ENCODE results near the gene FURIN.
"Not testable (repeated sequence)": the region's sequence is repeated elsewhere in the genome, so short reads cannot be mapped to it uniquely, and the experiment has no call there.

FURIN gene

DNA sequence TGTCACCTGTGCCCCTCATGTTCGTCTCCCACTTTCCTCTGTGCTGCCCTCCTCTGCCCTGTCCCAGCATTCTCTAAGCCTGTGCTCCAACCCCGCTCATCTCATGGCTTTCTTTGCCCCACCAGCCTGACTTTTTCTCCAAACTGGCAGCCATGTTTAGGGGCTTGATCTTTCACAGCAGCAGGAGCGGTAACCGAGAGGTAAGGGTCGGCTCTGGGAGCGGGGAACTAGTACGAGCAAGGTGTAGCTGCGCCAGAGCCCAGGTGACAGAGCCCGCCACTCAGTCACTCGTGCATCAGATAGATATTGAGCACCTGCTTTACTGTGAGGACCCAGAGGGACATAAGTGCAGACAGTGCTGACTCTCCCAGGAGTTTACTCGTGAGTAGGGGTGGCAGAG lies 48.1 kb downstream of the FURIN start:
- no peak for DNase-seq (ENCODE audit: low spot score)

DNA sequence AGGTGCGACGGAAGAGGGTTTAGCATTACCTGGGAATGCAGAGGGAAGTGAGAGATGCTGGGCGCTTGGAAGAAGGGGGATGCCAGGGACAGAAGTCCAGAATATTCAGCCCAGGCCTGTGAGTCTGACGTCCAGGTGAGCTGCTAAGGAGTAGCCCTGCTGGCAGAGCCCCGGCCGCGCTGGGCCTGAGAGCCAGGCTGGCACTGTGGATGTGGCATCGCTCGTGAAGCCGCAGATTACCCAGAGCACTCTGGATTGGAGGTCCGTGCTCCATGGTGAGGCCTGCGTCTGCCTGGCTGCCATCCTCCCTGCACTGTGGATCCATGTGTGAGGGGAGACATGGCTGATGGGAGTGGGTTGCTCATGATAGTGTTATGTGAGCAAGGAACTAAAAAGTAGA lies 49.2 kb downstream of the FURIN start:
- no peak for DNase-seq (ENCODE audit: low spot score)

DNA sequence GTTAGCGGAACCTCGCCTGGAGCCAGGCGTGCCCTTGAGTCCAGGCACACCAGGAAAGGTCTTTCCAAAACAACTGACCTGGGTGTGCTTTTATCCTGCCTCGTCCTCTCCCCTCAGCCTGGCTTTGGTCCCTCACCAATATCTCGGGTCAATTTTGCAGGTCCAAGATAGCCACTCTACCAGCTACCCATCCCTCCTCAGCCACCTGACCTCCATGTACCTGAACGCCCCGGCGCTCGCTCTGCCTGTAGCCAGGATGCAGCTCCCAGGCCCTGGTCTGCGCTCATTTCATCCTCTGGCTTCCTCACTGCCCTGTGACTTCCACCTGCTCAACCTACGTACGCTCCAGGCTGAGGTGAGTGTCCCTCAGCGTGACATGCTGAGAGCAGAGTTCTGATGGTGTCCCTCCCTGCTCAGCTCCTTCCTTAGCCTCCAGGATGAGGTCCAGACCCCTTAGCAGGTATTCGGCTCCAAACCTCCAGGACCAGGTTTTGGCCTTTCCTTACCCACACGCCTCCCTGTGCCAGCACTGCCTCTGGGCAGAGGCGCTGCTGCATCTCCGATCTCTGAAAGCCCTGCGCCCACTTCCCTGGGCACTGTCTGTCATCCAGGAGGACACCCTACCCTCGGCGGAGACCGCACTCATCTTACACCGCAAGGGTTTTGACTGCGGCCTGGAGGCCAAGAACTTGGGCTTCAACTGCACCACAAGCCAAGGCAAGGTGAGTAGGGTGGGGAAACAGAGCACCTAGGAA lies 49.8 kb downstream of the FURIN start:
- no peak for DNase-seq (ENCODE audit: low spot score)

DNA sequence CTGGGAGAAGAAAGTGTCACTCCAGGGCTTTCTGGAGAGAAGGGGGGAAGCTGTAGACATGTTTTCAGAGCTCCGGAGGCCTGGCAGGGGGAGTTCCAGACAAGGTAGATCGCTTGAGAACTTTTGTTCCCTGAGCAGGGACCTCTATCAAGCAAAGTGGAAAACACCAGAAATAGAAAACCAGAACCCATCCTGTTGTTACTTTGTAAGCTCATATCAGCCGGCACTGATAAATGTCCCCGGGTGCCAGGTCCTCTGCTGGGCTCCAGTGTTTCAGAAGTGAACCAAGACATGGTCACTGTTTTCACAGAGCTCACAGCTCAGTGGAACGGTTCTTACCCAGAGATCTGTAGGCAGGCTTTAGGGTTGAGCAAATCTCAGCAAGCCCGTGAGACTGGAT lies 50.4 kb downstream of the FURIN start:
- no peak for DNase-seq (ENCODE audit: low spot score)

DNA sequence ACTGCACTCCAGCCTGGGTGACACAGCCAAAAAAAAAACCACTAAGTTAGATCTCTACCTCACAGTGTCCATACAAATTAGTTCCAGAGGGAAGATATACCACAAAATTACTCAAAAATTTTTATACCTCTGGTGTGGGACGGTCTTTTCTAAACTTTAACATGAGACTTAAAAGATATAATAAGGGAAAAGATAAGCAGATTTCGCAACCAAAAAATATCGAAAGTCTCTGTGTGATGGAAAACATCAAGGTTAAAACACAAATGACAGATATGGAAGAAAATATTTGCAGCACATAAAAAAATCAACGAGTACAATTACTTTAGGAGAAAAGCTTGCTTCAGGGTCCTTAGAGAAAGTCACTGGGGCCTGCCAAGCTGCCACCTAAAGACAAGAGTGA lies 53.5 kb downstream of the FURIN start:
- DNase-seq (ENCODE audit: low spot score) = no peak

DNA sequence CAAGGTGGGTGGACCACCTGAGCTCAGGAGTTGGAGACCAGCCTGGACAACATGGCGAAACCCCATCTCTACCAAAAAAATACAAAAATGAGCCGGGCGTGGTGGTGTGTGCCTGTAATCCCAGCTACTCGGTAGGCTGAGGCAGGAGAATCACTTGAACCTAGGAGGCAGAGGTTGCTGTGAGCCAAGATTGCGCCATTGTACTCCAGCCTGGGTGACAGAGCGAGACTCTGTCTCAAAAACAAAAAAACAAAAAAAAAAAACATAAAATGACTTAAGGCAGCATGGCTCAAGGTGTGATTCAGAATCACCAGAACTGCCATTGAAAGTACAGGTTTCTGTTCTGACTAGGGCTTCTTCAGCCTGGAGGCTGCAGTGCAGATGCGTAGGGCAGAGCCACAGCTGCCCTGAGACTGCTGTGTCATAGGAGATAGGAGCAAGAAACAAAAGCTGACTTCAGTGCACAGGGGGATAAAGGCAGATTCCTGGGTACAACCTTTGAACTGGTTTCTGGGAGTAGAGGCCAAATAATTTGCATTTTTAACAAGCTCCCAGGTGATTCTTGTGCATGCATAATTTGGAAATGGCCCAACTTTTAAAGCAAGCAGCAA lies 54.4 kb downstream of the FURIN start:
- DNase-seq (ENCODE audit: low spot score) = not testable (repeated sequence)

DNA sequence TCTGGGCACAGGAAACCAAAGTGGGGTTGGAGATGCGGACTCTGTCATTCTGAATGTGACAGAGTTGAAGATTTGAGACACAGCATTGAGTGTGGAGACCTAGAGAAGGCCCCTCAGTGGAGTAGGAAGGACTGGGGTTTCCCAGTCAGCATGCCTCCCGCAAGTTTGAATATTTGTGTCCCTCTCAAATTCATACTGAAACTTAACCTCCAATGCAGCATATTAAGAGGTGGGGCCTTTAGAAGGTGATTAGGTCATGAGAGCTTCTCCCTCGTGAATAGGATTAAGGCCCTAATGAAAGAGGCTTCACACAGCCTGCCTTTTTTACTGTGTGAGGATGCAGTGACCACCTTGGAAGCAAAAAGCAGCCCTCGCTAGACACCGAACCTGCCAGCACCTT lies 56.0 kb downstream of the FURIN start:
- DNase-seq (ENCODE audit: low spot score) = no peak

DNA sequence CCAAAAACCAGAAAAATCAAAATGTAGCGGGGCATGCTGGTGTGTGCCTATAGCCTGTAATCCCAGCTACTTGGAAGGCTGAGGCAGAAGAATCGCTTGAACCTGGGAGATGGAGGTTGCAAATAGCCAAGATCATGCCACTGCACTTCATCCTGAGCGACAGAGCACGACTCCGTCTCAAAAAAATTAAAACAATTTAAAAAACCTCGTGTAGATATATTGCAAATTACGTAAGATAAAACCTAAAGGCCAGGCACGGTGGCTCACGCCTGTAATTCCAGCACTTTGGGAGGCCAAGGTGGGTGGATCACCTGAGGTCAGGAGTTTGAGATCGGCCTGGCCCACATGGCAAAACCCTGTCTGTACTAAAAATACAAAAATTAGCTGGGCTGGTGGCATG lies 58.4 kb downstream of the FURIN start:
- not testable (repeated sequence) for DNase-seq (ENCODE audit: low spot score)

DNA sequence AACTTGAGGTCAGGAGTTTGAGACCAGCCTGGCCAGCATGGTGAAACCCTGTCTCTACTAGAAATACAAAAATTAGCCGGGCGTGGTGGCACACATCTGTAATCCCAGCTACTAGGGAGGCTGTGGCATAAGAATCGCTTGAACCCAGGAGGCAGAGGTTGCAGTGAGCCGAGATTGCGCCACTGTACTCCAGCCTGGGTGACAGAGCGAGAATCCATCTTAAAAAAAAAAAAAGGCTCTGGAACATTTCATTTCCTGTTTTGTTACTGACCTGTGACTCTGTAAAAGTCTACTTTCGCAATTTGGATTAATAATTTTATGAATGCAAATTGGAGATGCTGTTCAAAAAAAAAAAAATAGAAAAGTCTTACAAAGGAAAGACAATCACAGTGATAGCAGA lies 59.7 kb downstream of the FURIN start:
- DNase-seq (ENCODE audit: low spot score) = not testable (repeated sequence)

DNA sequence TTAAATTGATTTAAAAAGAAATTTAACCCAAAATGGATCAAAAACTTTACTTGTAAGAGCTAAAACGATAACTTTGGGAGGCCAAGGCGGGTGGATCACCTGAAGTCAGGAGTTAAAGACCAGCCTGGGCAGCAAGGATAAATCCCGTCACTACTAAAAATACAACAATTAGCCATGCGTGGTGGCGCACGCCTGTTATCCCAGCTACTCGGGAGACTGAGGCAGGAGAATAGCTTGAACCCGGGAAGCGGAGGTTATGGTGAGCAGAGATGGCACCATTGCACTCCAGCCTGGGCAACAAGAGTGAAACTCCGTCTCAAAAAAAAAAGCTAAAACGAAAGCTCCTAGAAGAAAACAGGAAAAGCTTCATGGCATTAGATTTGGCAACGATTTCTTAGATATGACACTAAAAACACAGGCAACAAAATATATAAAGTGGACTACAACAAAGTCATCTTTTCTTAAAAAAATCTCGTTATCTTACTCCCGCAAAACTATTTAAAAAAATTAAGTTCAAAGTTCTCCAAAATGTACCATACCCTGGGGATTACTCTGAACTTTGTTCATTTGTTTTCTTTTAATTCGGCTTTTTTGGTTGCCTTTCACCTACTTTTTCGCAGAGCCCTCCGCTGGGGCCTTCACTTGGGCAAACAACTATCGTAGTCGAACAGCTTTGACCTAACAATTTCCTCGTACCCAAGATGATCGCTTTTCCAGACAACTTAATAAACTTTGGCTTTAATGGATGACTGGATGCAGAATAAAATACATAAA lies 61.0 kb downstream of the FURIN start:
- no peak for DNase-seq (ENCODE audit: low spot score)

DNA sequence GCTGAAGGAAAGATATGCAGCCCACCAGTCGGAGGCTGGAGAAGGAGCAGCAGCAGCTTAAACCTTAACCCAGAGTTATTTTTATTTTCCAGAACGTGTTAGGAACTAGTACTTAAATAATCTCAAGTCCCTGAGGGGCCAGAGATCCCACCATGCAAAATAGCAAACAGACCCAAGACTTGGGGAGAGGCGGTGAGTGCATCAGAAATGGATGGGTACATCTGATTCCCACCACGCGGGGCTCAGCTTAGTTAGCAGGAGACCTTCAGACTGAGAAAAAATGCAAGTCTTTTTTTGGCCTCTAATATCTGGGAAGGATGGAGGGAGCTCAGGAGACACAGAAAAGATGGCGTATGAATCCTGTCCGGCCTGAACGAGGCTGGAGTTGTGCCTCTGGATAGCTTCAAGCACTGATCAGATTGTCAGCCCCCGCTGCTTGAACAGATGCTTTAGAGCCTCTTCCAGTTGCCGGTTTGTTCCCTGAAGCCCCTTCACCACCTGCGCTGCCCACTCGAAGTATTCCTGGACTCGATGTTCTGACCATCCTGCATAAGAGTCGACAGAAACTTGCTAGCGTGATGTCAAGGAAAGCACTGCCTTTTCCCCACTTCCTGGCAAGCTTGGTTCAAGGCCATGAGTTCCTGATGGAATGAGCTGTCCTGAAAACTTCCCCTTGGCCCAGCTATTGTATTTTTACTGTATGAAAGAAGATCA lies 62.6 kb downstream of the FURIN start:
- DNase-seq (ENCODE audit: low spot score) = no peak

DNA sequence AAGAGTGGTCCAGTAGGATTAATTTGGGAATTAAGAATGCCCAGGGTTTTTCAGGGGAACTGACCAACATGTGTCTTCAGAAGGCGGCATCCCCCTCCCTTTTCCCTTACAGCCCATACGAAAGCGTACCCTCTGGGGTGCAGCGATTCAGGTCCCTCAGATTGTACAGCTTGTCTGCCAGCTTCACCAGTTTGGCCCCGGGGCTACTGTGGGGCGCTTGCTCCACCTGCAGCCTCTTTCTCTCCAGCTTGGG lies 63.1 kb downstream of the FURIN start:
- DNase-seq (ENCODE audit: low spot score) = no peak

DNA sequence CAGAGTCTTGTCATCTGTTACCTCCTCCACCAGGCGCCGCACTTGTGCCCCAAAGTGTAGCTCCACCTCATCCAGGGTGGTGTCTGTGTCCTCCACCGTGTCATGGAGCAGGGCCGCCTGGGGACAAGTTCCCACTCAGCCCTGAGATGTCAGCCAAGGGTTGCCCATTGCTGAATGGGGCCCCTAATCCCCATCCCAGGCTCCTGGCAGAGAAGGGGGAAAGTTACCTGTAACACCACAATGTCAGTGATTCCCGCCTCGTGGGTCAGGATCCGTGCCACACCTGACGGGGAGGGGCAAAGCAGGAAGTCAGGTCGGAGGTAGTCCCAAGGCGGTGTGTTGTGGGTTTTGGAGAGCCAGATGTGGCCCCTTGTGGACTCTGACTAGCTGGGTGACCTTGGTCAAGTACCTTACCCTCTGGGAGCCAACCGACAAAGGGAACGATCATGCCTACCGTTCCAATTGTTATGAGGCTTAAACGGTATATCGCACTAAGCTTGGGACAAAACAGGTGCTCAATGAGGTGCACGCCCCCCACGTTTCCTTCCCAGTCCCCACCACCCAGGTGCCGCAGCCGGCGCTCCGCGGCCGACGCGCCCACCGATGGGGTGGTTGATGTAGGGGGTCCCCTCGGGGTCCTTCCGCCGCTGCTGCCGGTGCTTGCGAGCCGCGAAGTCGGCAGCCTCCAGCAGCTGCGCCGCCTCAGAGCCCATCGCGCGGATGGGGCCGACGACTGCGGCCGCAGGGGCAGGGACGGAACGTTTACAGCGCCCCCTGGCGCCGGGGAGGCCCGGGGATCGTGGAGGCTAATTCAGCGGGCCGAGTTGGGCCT lies 63.7 kb downstream of the FURIN start, which contains the start of gene HDDC3:
HDDC3 (minus strand) TSS at position 722 of the 832 bp plus-strand sequence; CDS start at position 713, 9 bp downstream.
- DNase-seq (ENCODE audit: low spot score) = peak; percentile 88

DNA sequence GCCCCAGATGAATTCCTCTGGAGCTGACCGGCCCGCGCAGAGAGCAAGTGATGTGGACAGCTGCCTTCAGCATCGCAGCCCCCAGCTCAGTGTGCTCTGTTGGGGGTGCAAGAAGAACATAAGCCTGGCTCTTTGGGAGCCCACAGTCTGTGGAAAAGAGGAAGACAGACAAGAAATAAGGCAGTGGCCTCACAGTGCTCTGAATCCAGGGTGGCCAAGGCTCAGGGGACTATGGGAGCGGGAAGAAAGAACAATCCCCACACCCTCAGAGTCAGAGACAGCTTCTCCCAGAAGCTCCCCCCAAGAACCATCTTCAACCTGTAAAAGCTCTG lies 64.2 kb downstream of the FURIN start:
- DNase-seq (ENCODE audit: low spot score) = no peak
